Iris pigment epithelial cell (primary cell): ENCODE measurements around the gene AK9.
"Not testable (repeated sequence)": the region's sequence is repeated elsewhere in the genome, so short reads cannot be mapped to it uniquely, and the experiment has no call there.

Experiments
- DNase-seq: peaks from one replicate; pipeline ENCODE4 v3.0.0-alpha.2; 2011; ENCODE audit warnings: low read depth

Gene AK9

GRCh38 chr6:109480993-109481480 lies 210.0 kb downstream of the AK9 start:
- DNase-seq = no peak

- no peak for DNase-seq
Measured at GRCh38 chr6:109478841-109479624, 212.0 kb downstream of the AK9 start.

GRCh38 chr6:109478222-109478805 lies 212.7 kb downstream of the AK9 start:
- DNase-seq = no peak

- no peak for DNase-seq
Measured at GRCh38 chr6:109477725-109478124, 213.3 kb downstream of the AK9 start.

- no peak for DNase-seq
Measured at GRCh38 chr6:109477184-109477583, 213.8 kb downstream of the AK9 start.

- no peak for DNase-seq
Measured at GRCh38 chr6:109475625-109476024, 215.4 kb downstream of the AK9 start.

- no peak for DNase-seq
Measured at GRCh38 chr6:109474995-109475394, 216.0 kb downstream of the AK9 start.

- no peak for DNase-seq
Measured at GRCh38 chr6:109473120-109473519, 217.9 kb downstream of the AK9 start.

GRCh38 chr6:109472132-109472995 lies 218.6 kb downstream of the AK9 start:
- no peak for DNase-seq

GRCh38 chr6:109471105-109471810 lies 219.7 kb downstream of the AK9 start:
- DNase-seq = no peak

GRCh38 chr6:109469591-109470189 lies 221.3 kb downstream of the AK9 start:
- no peak for DNase-seq

GRCh38 chr6:109467696-109468095 lies 223.3 kb downstream of the AK9 start:
- DNase-seq = peak; percentile 59

GRCh38 chr6:109466212-109466923 lies 224.6 kb downstream of the AK9 start:
- DNase-seq = no peak

- no peak for DNase-seq
Measured at GRCh38 chr6:109465772-109466171, 225.2 kb downstream of the AK9 start.

- peak; percentile 26 for DNase-seq
Measured at GRCh38 chr6:109461733-109462526, 229.1 kb downstream of the AK9 start.

- DNase-seq = not testable (repeated sequence)
Measured at GRCh38 chr6:109461205-109461604, 229.8 kb downstream of the AK9 start.

GRCh38 chr6:109460161-109460829 lies 230.7 kb downstream of the AK9 start:
- DNase-seq = no peak

- DNase-seq = no peak
Measured at GRCh38 chr6:109458774-109459531, 232.0 kb downstream of the AK9 start.

- no peak for DNase-seq
Measured at GRCh38 chr6:109457562-109457996, 233.4 kb downstream of the AK9 start.
